K562 (cell line): ENCODE data around the gene ZNF428. TPM values are rescaled to one million over a fixed set of nuclear protein-coding genes. Genes with fewer than 3 reads are reported as not detected.

Experiments used
- ATAC-seq: fragments of 200-7000 bp; cut with Tn5 transposase; 3 replicates; pipeline ENCODE4 v1.9.1; 2020; ENCODE audit warnings: moderate library complexity
- BruUV-seq: library from RNA; stranded (reverse); fragments of 400-500 nt; replicated peaks from 2 replicates; lab custom pipeline; 2021; lab: Mats Ljungman, UMichigan
- CTCF ChIA-PET: fragments of 300-600 bp; formaldehyde crosslinking; extraction: SDS; loops from one replicate; lab custom pipeline; 2021; ENCODE audit warnings: low intra/inter-chr PET ratio; lab: Yijun Ruan, JAX
- POLR2A ChIA-PET: fragments of 300-600, 350-650 bp; sonication (Branson Sonifier 250); formaldehyde crosslinking; extraction: SDS; loops from one replicate; lab custom pipeline; 2021; ENCODE audit warnings: antibody characterized with exemption, inconsistent platforms; lab: Yijun Ruan, JAX
- DNase-seq, 4 experiments: peaks; one replicate each; pipeline versions ENCODE4 v3.0.0 to v3.0.0-alpha.2; 2011 to 2018; ENCODE audit warnings: low spot score in 3 of 4, mixed read lengths in 3 of 4; ENCODE audit errors: extremely low read depth in 1 of 4
- FAIRE-seq: peaks from 2 replicates; lab custom pipeline; 2011; peaks lifted over from hg19 to GRCh38; lab: Jason Lieb, UNC
- H2AFZ ChIP-seq: 2 replicates; pipeline ENCODE4 v1.6.0; 2011; ENCODE audit warnings: low read depth, low read length, control low read depth, inconsistent platforms
- H3K27ac ChIP-seq: fragments of 200-600 bp; 3 replicates; pipeline ENCODE4 v1.8.0; 2011; ENCODE audit warnings: low read depth, mild to moderate bottlenecking, control low read depth, inconsistent platforms, low read length, moderate library complexity, mixed read lengths; ENCODE audit errors: extremely low read depth
- H3K27me3 ChIP-seq, 2 experiments: fragments of 300-600 bp in 1 of 2; 2 replicates in 1 of 2; 3 replicates in 1 of 2; pipeline versions ENCODE4 v1.6.0 to v1.8.0; 2011; ENCODE audit warnings: inconsistent platforms in 2 of 2, low read length in 2 of 2, mild to moderate bottlenecking in 1 of 2, mixed read lengths in 1 of 2, moderate library complexity in 1 of 2; ENCODE audit not compliant: control insufficient read depth in 2 of 2, insufficient read depth in 2 of 2
- H3K36me3 ChIP-seq: fragments of 300-600 bp; 3 replicates; pipeline ENCODE4 v1.8.0; 2011; ENCODE audit warnings: mild to moderate bottlenecking, low read length, inconsistent platforms; ENCODE audit not compliant: control insufficient read depth, insufficient read depth
- H3K4me1 ChIP-seq, 2 experiments: fragments of 200-600 bp in 1 of 2; replicated peaks in 1 of 2; 2 replicates in 1 of 2; 3 replicates in 1 of 2; pipeline versions ENCODE4 v1.5.1 to v1.8.0; 2011; ENCODE audit warnings: inconsistent platforms in 2 of 2, low read length in 2 of 2, mild to moderate bottlenecking in 1 of 2, mixed read lengths in 1 of 2, moderate library complexity in 1 of 2; ENCODE audit not compliant: control insufficient read depth in 2 of 2, insufficient read depth in 2 of 2
- H3K4me2 ChIP-seq: 2 replicates; pipeline ENCODE4 v1.6.1; 2011; ENCODE audit warnings: low read length, control low read depth, inconsistent platforms, mixed read lengths; ENCODE audit not compliant: insufficient read depth
- H3K4me3 ChIP-seq: fragments of 200-600 bp; sonication (generic), shearing (Covaris generic); 2 replicates; pipeline ENCODE4 v1.5.1; 2016; ENCODE audit warnings: control low read depth, inconsistent platforms
- H3K79me2 ChIP-seq: fragments of 200-600 bp; 3 replicates; pipeline ENCODE4 v1.8.0; 2011; ENCODE audit warnings: low read length, inconsistent platforms; ENCODE audit not compliant: control insufficient read depth, insufficient read depth
- H3K9ac ChIP-seq, 2 experiments: 2 replicates each; pipeline versions ENCODE4 v1.6.0 to v1.6.1; 2011; ENCODE audit warnings: low read depth in 2 of 2, low read length in 2 of 2, control low read depth in 1 of 2, inconsistent platforms in 1 of 2, mild to moderate bottlenecking in 1 of 2, mixed read lengths in 1 of 2; ENCODE audit not compliant: insufficient read depth in 1 of 2
- H3K9me1 ChIP-seq: one replicate; pipeline ENCODE4 v1.6.0; 2011; ENCODE audit warnings: inconsistent platforms, mild to moderate bottlenecking, low read length, moderate library complexity; ENCODE audit not compliant: control insufficient read depth, insufficient read depth
- H3K9me3 ChIP-seq: replicated peaks from 2 replicates; pipeline ENCODE4 v1.5.1; 2011; ENCODE audit warnings: low read depth, low read length, inconsistent platforms; ENCODE audit not compliant: control insufficient read depth, insufficient read depth
- H4K20me1 ChIP-seq: replicated peaks from 2 replicates; pipeline ENCODE4 v1.6.1; 2011; ENCODE audit warnings: low read length, inconsistent platforms, mixed read lengths; ENCODE audit not compliant: control insufficient read depth, insufficient read depth
- ADNP ChIP-seq: fragments of 200-800 bp; sonication (Bioruptor generic); IDR thresholded peaks from 2 replicates; pipeline ENCODE4 v1.6.1; 2016; ENCODE audit warnings: missing genetic modification characterization, missing compliant biosample characterization
- BCOR ChIP-seq: fragments of 450-650 bp; IDR thresholded peaks from 2 replicates; pipeline ENCODE4 v1.6.1; 2016
- CTCFL ChIP-seq: IDR thresholded peaks from 2 replicates; pipeline ENCODE4 v1.6.1; 2011; ENCODE audit warnings: borderline replicate concordance, low read depth, mild to moderate bottlenecking, moderate library complexity, low read length; ENCODE audit not compliant: insufficient read depth, poor library complexity, severe bottlenecking
- JUND ChIP-seq, 2 experiments: IDR thresholded peaks; 2 replicates in 1 of 2; 3 replicates in 1 of 2; pipeline ENCODE4 v1.6.1; 2011; ENCODE audit warnings: borderline replicate concordance in 2 of 2, low read depth in 2 of 2, low read length in 2 of 2, improper control_type of control experiment in 1 of 2, missing biosample characterization in 1 of 2, missing genetic modification characterization in 1 of 2, missing genetic modification reagents in 1 of 2
- KDM1A ChIP-seq, 2 experiments: fragments of 450-650 bp; IDR thresholded peaks; 2 replicates each; pipeline ENCODE4 v1.6.1; 2016; ENCODE audit warnings: mild to moderate bottlenecking in 2 of 2
- RBM25 ChIP-seq: fragments of 200-400 bp; formaldehyde crosslinking; IDR thresholded peaks from 2 replicates; pipeline ENCODE4 v1.6.1; 2018; ENCODE audit warnings: low read length, low read depth, moderate library complexity; ENCODE audit not compliant: severe bottlenecking
- RCOR1 ChIP-seq, 2 experiments: IDR thresholded peaks; 2 replicates each; pipeline ENCODE4 v1.6.1; 2012; ENCODE audit warnings: low read depth in 2 of 2, low read length in 2 of 2, borderline replicate concordance in 1 of 2, improper control_type of control experiment in 1 of 2
- SMARCA4 ChIP-seq: fragments of 450-650 bp; IDR thresholded peaks from 2 replicates; pipeline ENCODE4 v1.6.1; 2016
- ZFP36 ChIP-seq: fragments of 150-350 bp; IDR thresholded peaks from 2 replicates; pipeline ENCODE4 v1.6.1; 2018; ENCODE audit warnings: low read length, low read depth; ENCODE audit not compliant: partially characterized antibody
- WGBS: fragments of 100-300 bp; shearing (Covaris generic); methylation state at CpG from one replicate; pipeline ENCODE4 v1.1.6; 2016; ENCODE audit warnings: low coverage, mixed read lengths; ENCODE audit not compliant: insufficient coverage; ENCODE audit errors: missing lambda C conversion rate; 5-methylcytosine and 5-hydroxymethylcytosine counted together
- in situ Hi-C: fragments of 300-500 bp; cut with MboI; formaldehyde crosslinking; loops from 4 replicates; pipeline ENCODE4 v1.15.0; 2018; ENCODE audit warnings: inconsistent platforms, mixed read lengths
- intact Hi-C: fragments of 100-400 bp; cut with micrococcal nuclease; formaldehyde crosslinking; loops from 2 replicates; pipeline ENCODE4 v1.14.2; 2022
- polyA plus RNA-seq, 8 experiments: library from polyadenylated mRNA; depleted of rRNA in 4 of 8; stranded (reverse) in 5 of 8; unstranded in 3 of 8; fragments of >200 nt; fragmentation: Nextera tagmentation in 2 of 8; fragmentation: Illumina TruSeq in 1 of 8; extraction: Ambion mirVana in 2 of 8; extraction: Trizol in 1 of 8; gene quantifications; 2 replicates each; pipeline versions ENCODE4 v1.2.1 to v1.2.3, GENCODE V29; 2011 to 2014; ENCODE audit warnings: inconsistent platforms in 1 of 8, missing spikeins in 1 of 8
- total RNA-seq, 7 experiments: library from RNA; depleted of rRNA in 6 of 7; stranded (reverse); fragments of >200 nt in 6 of 7; fragmentation: Illumina TruSeq in 2 of 7; extraction: Trizol in 2 of 7; gene quantifications; 2 replicates each; pipeline versions ENCODE4 v1.2.1 to v1.2.3, GENCODE V29; 2011 to 2021; ENCODE audit warnings: low replicate concordance in 1 of 7

Gene ZNF428
- total and polyA plus RNA-seq, 9 of the 15 experiments (the other 6 are each of a cell fraction or from before 2014, with no cell fraction given): 0.15 to 85.7 (median 15.9) TPM

DNA sequence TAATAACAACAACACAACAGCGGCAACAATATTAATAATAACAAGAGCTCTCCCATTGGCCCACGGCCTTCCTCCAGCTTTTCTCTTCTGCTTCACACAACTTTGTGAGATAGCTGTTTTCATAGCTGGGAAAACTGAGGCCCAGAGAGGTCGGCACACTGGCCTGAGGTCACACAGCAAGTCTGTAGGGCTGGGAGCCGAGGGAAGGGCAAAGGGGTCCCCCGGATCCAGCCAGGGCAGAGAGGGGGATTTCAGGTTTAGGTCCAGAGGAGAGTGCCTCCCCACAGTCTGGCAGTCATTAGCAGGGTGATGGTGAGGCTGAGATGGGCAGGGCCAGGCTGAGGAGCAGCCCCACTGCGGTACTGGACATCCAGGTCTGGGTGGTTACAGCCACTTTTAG lies 29.2 kb upstream of the ZNF428 start:
- TF ChIP-seq KDM1A (IDR thresholded peaks at IDR 0.05) (peak in 1 of 2 experiments; percentile 39; a peak in 1 of 4 replicates), RCOR1 (IDR thresholded peaks at IDR 0.05; ENCODE audit: borderline replicate concordance in 1 of 2, low read depth in 2 of 2, low read length in 2 of 2) (0 out of 4 replicates have a peak, but pooled peaks of 1 of the 2 experiments have one; percentile 12), SMARCA4 (no peak), JUND (IDR thresholded peaks at IDR 0.05; ENCODE audit: borderline replicate concordance, low read depth, low read length) (no peak), JUND (tag; IDR thresholded peaks at IDR 0.05; ENCODE audit: borderline replicate concordance, low read depth, low read length) (no peak), ZFP36 (peak; percentile 68), ADNP (tag) (peak; percentile 50; the same call in 1 of the 2 replicates), CTCFL (no peak), BCOR (peak; percentile 79), RBM25 (peak; percentile 61)
- Histone ChIP-seq H3K4me2 (no peak overlapping the region), H3K79me2 (no peaks in the 10 kb centered on the region), H3K4me3 (no peak overlapping the region), H3K4me1 (peaks cover 0 to 3% of the 10 kb centered on the region in 2 experiments; a peak in 1 of 5 replicates), H3K27me3 (no peaks in the 10 kb centered on the region), H2AFZ (no peak overlapping the region), H3K9ac (no peak overlapping the region), H3K9me3 (no peaks in the 10 kb centered on the region; the same call in 1 of the 2 replicates), H3K27ac (no peak overlapping the region), H3K9me1 (no peaks in the 10 kb centered on the region), H3K36me3 (peaks cover 15% of the 10 kb centered on the region; the same call in 2 of the 3 replicates), H4K20me1 (no peaks in the 10 kb centered on the region)
- ATAC-seq (no peak), DNase-seq (no peak), FAIRE-seq (no peak)
- POLR2A ChIA-PET: interaction anchor here (0.7 kb wide), 1 partner anchor 102 kb away, joined by 3 read pairs; no protein-coding TSS in a partner anchor
- CTCF ChIA-PET: no interaction called here
- BruUV-seq: no TSS peak
- 77% methylated on average over 6 of the region's 6 CpGs for WGBS
- in situ Hi-C loops: no loop called here
- intact Hi-C loops: no loop called here
